Vagina (tissue), 2 donors: ENCODE data around the gene DUOXA1.

Experiments used
- POLR2A ChIP-seq, 2 donors: fragments of 450-650 bp; IDR thresholded peaks; one replicate each; pipeline ENCODE4 v1.6.1; 2017; ENCODE audit warnings: antibody characterized with exemption in 2 of 2, mild to moderate bottlenecking in 2 of 2, moderate library complexity in 2 of 2
- POLR2AphosphoS5 ChIP-seq, 2 donors: sonication (generic); formaldehyde crosslinking; IDR thresholded peaks; one replicate each; pipeline ENCODE4 v1.9.0; 2017; ENCODE audit warnings: antibody characterized with exemption in 2 of 2, mild to moderate bottlenecking in 2 of 2, low read depth in 1 of 2; ENCODE audit not compliant: insufficient read depth in 1 of 2
- TF ChIP-seq, protein P1 (sequence below), 3 experiments: fragments of 450-650 bp in 2 of 3; fragments of 200-600 bp in 1 of 3; sonication (generic) in 1 of 3; IDR thresholded peaks; one replicate each; pipeline ENCODE4 v1.5.1; 2017 to 2019; ENCODE audit warnings: antibody characterized with exemption in 3 of 3, mild to moderate bottlenecking in 2 of 3, moderate library complexity in 2 of 3

DNA sequence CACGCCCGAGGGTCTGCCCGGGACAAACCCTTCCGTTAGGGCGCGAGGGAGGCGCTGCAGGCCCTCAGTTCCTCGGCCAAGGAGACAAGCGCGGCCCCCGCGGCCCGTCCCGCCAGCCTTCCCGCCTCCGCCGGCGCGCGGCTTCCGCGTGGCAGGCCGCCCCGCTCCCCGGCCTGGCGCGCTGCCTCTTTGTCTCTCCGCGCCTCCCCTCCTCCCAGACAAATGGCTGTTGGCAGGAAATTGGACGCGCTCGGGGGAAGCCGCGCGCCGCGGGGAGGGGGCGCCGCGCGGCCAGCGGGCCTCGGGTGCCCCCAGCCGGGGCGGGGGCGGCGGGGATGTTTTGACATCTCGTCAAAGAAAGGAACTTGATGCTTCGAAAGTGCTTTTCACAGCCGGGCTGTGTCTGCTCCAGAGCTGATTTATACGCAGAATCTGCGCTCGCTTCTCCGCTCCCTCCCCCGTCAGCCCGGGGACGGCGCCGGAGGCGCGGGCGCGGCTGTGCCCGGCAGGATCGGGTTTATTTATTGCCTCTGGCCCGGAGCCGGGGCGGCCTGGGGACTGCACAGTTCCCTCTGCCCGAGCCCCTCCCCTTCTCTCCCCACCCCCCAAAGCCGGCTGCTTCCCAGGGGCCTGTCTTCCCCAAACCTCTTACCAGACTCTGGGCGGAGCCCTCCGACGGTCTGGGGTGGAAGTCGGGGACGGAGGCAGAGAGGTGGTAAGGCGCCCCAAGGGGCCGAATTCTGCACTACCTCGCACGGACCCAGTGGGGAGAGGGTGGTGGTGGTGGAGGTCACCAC, 37.4 kb upstream of the DUOXA1 start:
- TF ChIP-seq POLR2A (IDR thresholded peaks at IDR 0.05), result no peak
- TF ChIP-seq, protein P1, sequence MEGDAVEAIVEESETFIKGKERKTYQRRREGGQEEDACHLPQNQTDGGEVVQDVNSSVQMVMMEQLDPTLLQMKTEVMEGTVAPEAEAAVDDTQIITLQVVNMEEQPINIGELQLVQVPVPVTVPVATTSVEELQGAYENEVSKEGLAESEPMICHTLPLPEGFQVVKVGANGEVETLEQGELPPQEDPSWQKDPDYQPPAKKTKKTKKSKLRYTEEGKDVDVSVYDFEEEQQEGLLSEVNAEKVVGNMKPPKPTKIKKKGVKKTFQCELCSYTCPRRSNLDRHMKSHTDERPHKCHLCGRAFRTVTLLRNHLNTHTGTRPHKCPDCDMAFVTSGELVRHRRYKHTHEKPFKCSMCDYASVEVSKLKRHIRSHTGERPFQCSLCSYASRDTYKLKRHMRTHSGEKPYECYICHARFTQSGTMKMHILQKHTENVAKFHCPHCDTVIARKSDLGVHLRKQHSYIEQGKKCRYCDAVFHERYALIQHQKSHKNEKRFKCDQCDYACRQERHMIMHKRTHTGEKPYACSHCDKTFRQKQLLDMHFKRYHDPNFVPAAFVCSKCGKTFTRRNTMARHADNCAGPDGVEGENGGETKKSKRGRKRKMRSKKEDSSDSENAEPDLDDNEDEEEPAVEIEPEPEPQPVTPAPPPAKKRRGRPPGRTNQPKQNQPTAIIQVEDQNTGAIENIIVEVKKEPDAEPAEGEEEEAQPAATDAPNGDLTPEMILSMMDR (IDR thresholded peaks at IDR 0.05), result peak; percentile 9 to 52 (median 24)
- TF ChIP-seq POLR2AphosphoS5 (IDR thresholded peaks at IDR 0.05; ENCODE audit: insufficient read depth in 1 of 2, low read depth in 1 of 2), result peak in 1 of 2 donors; percentile 68
